ENCODE results near the gene SHQ1.

Gene SHQ1

DNA sequence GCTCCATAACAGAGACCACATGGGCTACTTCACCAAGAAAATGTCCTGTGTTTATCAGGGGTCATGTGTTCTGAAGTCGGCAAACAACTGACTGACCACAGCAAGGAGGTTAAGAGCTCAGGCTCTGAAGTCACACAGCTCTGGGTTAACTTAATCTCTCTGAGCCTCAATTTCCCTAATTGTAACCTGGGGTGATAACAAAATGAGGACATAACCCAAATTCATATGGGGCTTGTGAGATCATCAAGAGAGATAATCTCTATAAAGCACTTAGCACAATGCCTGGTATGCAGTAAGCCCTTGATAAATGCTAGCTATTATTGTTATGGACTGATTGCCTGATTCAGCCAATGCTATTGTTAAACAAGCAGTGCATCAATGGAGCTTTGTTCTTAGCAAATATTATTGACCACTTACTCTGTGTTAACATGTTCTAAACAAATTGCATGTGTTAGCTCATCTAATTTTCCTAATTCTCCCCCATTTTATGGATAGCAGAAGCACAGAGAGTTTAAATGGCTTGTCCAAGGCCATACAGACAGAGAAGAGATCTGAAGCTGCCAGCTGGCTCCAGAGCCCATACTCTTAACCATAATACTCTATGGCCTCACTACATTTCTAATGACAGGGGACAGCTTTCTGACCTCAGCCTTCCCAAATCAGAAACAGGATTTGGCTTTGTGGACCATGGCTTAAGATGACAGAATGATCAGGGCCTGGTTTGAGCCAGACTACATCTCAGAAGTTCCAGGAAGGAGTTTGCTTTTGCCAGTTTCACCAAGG lies 78.3 kb downstream of the SHQ1 start:
- Histone ChIP-seq H3K36me3 (ENCODE audit: insufficient read depth, low read length) (no peaks in the 10 kb centered on the region), H2AFZ (ENCODE audit: low read depth, low read length) (no peak overlapping the region), H3K9me3 (ENCODE audit: low read length) (no peaks in the 10 kb centered on the region), H3K4me3 (ENCODE audit: low read length) (no peak overlapping the region), H3K27me3 (ENCODE audit: insufficient read depth, low read length) (no peaks in the 10 kb centered on the region), H3K4me1 (ENCODE audit: insufficient read depth, low read length) (peaks cover 24% of the 10 kb centered on the region)

DNA sequence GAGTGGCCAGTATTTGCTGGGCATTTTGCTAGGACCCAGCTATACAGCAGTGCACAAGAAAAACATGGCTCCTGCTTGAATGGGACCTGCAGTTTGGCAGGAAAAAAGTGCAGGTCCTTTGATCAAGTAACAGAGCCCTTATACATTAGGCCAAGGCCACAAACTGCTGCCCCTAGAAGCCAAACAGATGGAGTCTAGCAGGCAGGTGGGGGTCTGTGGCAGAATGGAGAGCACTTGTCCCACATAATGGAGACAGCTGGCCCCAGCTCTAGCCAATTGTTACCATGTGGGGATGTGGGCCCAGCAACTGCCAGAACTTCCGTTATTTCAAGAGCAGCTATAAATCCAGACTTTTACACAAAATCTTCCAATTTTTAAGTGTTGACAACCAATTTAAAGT lies 79.3 kb downstream of the SHQ1 start:
- H3K36me3 ChIP-seq (ENCODE audit: insufficient read depth, low read length), result no peaks in the 10 kb centered on the region
- no peak overlapping the region for H2AFZ ChIP-seq (ENCODE audit: low read depth, low read length)
- peaks cover 24% of the 10 kb centered on the region for H3K4me1 ChIP-seq (ENCODE audit: insufficient read depth, low read length)
- no peak overlapping the region for H3K4me3 ChIP-seq (ENCODE audit: low read length)
- H3K27me3 ChIP-seq (ENCODE audit: insufficient read depth, low read length), result no peaks in the 10 kb centered on the region
- H3K9me3 ChIP-seq (ENCODE audit: low read length), result no peaks in the 10 kb centered on the region

DNA sequence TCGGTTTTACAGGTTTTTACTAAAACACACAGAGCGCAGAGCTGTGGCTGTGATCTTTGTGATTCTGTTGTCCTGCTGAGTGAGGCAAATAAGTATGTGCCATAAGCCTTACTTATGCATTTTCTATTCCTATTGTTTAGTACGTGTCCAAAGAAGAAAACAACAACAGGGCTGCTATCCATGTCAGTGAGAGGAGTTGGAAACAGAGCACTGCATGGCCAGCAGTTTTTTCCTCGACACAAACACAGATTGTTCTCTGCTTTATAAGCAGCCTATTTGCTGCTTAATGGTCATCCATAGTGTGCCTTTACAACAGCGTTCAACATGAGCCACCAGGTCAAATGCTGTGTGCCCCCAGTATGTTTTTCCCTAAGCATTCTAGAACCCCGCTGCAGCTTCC lies 79.8 kb downstream of the SHQ1 start:
- H3K36me3 ChIP-seq (ENCODE audit: insufficient read depth, low read length), result no peaks in the 10 kb centered on the region
- H3K27me3 ChIP-seq (ENCODE audit: insufficient read depth, low read length), result no peaks in the 10 kb centered on the region
- no peak overlapping the region for H3K4me3 ChIP-seq (ENCODE audit: low read length)
- H3K9me3 ChIP-seq (ENCODE audit: low read length), result no peaks in the 10 kb centered on the region
- H3K4me1 ChIP-seq (ENCODE audit: insufficient read depth, low read length), result peaks cover 24% of the 10 kb centered on the region
- H2AFZ ChIP-seq (ENCODE audit: low read depth, low read length), result no peak overlapping the region

DNA sequence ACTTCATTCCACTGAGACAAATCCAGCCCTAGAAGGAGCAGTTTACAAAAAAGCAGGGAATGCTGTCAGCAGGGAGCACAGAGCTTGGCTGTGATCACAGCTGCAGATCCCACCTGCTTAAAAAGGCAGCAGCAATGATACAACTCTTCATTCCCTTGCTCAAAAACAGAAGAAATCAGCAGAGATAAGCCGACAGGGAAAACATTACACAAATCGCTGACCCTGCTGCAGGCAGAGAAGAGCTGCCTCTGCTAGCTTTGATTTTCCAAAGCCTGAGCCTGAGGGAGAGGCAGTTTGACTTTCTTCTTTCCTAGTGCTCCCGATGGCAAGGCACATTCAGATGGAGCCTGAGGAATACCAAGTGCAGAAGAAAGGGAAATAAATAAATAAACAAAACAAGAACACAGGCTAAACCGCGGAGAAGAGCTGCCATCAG lies 80.2 kb downstream of the SHQ1 start:
- H3K27me3 ChIP-seq (ENCODE audit: insufficient read depth, low read length), result no peaks in the 10 kb centered on the region
- peaks cover 24% of the 10 kb centered on the region for H3K4me1 ChIP-seq (ENCODE audit: insufficient read depth, low read length)
- no peaks in the 10 kb centered on the region for H3K9me3 ChIP-seq (ENCODE audit: low read length)
- no peak overlapping the region for H2AFZ ChIP-seq (ENCODE audit: low read depth, low read length)
- H3K4me3 ChIP-seq (ENCODE audit: low read length), result no peak overlapping the region
- H3K36me3 ChIP-seq (ENCODE audit: insufficient read depth, low read length), result no peaks in the 10 kb centered on the region

DNA sequence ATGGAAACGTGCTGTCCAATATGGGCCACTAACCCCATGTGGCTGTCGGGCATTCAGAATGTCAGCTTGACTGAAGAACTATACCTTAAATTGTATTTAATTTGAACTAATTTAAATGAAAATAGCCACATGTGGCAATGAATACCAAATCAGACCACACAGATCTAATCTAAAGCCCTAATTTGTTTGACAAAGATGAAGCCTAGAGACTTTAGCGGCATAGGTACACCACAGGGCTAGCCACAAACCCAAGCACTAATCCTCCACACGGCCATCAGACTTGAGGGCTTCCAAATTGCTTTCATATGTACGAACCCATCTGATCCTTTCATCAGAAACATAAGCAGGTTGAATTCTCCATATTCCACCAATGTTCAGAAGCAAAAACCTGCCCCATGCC lies 81.4 kb downstream of the SHQ1 start:
- no peaks in the 10 kb centered on the region for H3K9me3 ChIP-seq (ENCODE audit: low read length)
- peaks cover 24% of the 10 kb centered on the region for H3K4me1 ChIP-seq (ENCODE audit: insufficient read depth, low read length)
- H3K36me3 ChIP-seq (ENCODE audit: insufficient read depth, low read length), result no peaks in the 10 kb centered on the region
- no peak overlapping the region for H2AFZ ChIP-seq (ENCODE audit: low read depth, low read length)
- no peak overlapping the region for H3K4me3 ChIP-seq (ENCODE audit: low read length)
- H3K27me3 ChIP-seq (ENCODE audit: insufficient read depth, low read length), result no peaks in the 10 kb centered on the region

DNA sequence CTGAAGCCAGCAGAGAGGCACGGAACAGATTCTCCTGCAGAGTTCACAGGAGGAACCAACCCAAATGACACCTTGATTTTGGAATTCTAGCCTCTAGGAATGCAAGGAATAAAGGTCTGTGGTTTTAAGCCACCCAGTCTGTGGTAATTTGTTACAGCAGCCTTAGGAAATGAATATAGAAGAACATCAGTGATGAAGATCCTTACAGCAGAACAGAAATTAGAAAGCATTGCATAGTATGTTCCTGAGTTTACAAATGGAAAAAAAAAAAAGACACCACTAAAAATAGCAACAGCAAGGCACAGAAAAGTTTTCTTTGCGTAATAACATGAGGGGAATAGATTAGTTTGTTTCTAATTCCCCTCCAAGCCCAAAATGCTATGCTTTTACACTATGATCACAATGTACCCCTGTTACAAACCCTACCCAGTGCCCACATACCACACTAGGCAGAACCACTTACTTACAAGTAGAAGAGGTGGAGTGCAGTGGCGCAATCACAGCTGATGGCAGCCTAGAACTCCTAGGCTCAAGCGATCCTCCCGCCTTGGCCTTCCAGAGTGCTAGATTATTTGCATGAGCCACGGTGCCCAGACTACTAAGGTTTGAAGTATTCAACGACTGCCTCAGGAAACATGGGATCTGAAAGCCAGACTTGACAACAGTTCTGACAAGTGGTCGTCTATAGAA lies 84.3 kb downstream of the SHQ1 start:
- H2AFZ ChIP-seq (ENCODE audit: low read depth, low read length), result no peak overlapping the region
- H3K9me3 ChIP-seq (ENCODE audit: low read length), result no peaks in the 10 kb centered on the region
- no peaks in the 10 kb centered on the region for H3K27me3 ChIP-seq (ENCODE audit: insufficient read depth, low read length)
- peaks cover 18% of the 10 kb centered on the region for H3K4me1 ChIP-seq (ENCODE audit: insufficient read depth, low read length)
- H3K4me3 ChIP-seq (ENCODE audit: low read length), result no peak overlapping the region
- H3K36me3 ChIP-seq (ENCODE audit: insufficient read depth, low read length), result no peaks in the 10 kb centered on the region

DNA sequence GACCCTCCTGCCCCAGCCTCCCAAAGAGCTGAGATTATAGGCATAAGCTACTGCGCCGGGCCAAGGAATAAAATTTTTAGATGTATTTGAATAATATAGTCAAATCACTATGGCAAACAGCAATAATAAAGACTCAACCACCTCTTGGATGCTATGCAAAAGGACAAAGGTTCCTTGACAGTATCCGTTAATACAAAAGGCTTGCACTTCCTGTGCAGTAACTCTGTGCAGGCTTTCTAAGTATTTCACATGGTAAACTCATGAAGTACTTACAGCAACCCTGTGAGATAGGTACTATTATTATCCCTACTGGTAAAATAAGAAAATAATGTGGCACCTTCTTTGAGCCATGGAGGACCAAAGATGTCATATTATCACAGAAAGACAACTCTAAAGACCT lies 86.8 kb downstream of the SHQ1 start:
- H3K9me3 ChIP-seq (ENCODE audit: low read length), result no peaks in the 10 kb centered on the region
- no peaks in the 10 kb centered on the region for H3K36me3 ChIP-seq (ENCODE audit: insufficient read depth, low read length)
- H3K4me3 ChIP-seq (ENCODE audit: low read length), result no peak overlapping the region
- no peak overlapping the region for H2AFZ ChIP-seq (ENCODE audit: low read depth, low read length)
- no peaks in the 10 kb centered on the region for H3K27me3 ChIP-seq (ENCODE audit: insufficient read depth, low read length)
- no peaks in the 10 kb centered on the region for H3K4me1 ChIP-seq (ENCODE audit: insufficient read depth, low read length)

DNA sequence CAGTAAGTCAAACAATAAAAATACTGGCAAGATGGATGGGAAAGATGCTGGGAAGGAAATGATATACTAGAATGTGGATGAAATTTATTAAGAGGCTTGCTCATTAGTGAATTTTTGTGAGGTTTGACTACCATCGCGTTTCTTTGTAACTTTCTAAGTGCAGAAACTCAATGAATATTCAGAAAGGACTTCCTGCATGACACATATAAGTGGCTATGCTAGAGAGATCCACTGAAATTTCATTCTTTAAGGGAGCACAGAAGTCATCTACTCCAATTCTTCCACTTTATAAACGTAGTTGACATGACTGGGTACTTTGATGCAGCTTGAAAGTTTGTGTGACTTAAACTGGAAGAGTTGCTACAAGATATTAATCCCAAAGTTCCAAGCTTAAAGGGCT lies 88.0 kb downstream of the SHQ1 start:
- Histone ChIP-seq H3K9me3 (ENCODE audit: low read length) (no peaks in the 10 kb centered on the region), H2AFZ (ENCODE audit: low read depth, low read length) (no peak overlapping the region), H3K4me3 (ENCODE audit: low read length) (no peak overlapping the region), H3K4me1 (ENCODE audit: insufficient read depth, low read length) (no peaks in the 10 kb centered on the region), H3K27me3 (ENCODE audit: insufficient read depth, low read length) (no peaks in the 10 kb centered on the region), H3K36me3 (ENCODE audit: insufficient read depth, low read length) (no peaks in the 10 kb centered on the region)

DNA sequence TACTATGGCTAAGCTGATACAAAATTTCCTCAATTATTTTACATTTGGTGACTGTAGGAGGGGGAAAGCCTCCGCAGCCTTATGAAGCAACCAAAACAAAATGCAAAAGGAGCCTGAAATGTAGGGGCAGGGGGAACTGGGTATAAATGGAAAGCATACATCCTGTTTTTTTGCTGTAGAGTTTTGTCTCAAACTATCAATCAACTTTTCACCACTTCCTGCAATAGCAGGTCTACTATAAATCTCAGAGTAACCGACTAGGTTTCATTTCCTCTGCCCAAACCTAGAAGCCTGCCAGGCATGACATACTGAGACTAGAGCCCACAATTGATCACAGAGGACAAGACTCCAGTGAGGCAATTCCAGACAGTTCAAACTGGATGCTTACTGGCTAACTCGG lies 91.3 kb downstream of the SHQ1 start:
- Histone ChIP-seq H3K27me3 (ENCODE audit: insufficient read depth, low read length) (no peaks in the 10 kb centered on the region), H3K9me3 (ENCODE audit: low read length) (no peaks in the 10 kb centered on the region), H3K36me3 (ENCODE audit: insufficient read depth, low read length) (no peaks in the 10 kb centered on the region), H3K4me3 (ENCODE audit: low read length) (no peak overlapping the region), H3K4me1 (ENCODE audit: insufficient read depth, low read length) (no peaks in the 10 kb centered on the region), H2AFZ (ENCODE audit: low read depth, low read length) (no peak overlapping the region)

DNA sequence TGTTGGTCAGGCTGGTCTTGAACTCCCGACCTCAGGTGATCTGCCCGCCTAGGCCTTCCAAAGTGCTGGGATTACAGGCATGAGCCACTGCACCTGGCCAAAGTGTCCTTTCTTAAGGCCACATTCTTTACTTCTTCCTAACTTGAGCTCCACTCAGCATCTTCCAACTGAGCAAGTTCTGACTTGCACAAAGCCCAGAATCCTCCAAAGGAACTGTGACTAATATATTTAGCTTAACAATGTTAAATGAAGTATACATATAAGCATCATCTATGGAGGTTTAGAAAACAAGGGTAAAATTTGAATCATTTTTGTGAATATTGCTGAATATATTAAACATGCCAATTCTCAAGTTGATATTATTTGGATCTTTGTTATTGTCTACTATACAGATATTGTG lies 93.7 kb downstream of the SHQ1 start:
- Histone ChIP-seq H3K27me3 (ENCODE audit: insufficient read depth, low read length) (no peaks in the 10 kb centered on the region), H3K36me3 (ENCODE audit: insufficient read depth, low read length) (no peaks in the 10 kb centered on the region), H3K4me1 (ENCODE audit: insufficient read depth, low read length) (no peaks in the 10 kb centered on the region), H3K4me3 (ENCODE audit: low read length) (no peak overlapping the region), H2AFZ (ENCODE audit: low read depth, low read length) (no peak overlapping the region), H3K9me3 (ENCODE audit: low read length) (no peaks in the 10 kb centered on the region)

DNA sequence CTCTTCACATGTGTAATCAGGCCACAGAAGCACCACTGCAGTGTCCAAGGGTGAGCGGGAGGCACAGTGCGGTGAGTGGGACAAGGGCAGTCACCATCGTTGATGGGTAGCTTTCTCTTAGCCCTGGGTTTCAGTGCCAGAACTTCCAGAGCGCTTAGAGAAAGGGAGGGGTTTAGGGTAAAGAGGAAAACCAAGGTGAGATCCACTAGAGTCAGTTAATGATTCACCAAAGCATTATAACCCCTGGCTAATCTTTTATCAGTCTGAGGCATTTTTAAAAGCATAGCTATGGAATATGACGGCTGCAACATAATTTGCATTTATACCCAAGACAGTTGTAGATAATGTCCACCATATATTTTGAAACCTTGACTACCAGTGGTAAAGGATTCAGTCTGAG lies 94.8 kb downstream of the SHQ1 start:
- no peak overlapping the region for H3K4me3 ChIP-seq (ENCODE audit: low read length)
- no peaks in the 10 kb centered on the region for H3K36me3 ChIP-seq (ENCODE audit: insufficient read depth, low read length)
- H3K4me1 ChIP-seq (ENCODE audit: insufficient read depth, low read length), result no peaks in the 10 kb centered on the region
- H2AFZ ChIP-seq (ENCODE audit: low read depth, low read length), result no peak overlapping the region
- H3K27me3 ChIP-seq (ENCODE audit: insufficient read depth, low read length), result no peaks in the 10 kb centered on the region
- no peaks in the 10 kb centered on the region for H3K9me3 ChIP-seq (ENCODE audit: low read length)

DNA sequence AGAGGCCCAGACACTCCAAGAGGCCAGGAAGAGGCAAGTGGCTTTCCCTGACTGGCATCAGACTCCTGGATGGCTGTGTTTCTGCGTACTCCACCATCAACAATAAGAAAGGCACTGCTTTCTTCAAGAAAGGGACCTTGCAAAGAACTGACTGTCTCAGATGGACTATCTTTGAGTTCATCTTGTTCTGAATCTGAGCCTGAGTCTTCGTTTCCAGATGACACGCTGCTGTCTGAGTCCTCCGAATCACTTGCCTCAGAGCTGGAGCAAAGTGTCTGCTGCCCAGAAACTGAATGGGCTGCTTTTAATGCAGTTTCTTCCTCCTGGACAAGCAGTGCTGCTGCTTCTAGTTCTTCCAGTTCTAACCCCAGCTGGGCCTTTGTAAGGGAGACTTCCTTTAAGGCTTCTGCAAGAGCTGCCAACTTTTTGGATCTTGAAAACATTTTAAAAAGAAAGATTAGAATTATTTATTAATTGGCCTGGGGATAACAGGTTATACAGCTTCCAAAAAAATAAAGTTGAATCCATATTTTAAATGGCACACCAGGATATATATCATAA lies 97.8 kb downstream of the SHQ1 start:
- H3K9me3 ChIP-seq (ENCODE audit: low read length), result no peaks in the 10 kb centered on the region
- H3K27me3 ChIP-seq (ENCODE audit: insufficient read depth, low read length), result no peaks in the 10 kb centered on the region
- no peak overlapping the region for H3K4me3 ChIP-seq (ENCODE audit: low read length)
- H2AFZ ChIP-seq (ENCODE audit: low read depth, low read length), result no peak overlapping the region
- H3K4me1 ChIP-seq (ENCODE audit: insufficient read depth, low read length), result no peaks in the 10 kb centered on the region
- H3K36me3 ChIP-seq (ENCODE audit: insufficient read depth, low read length), result no peaks in the 10 kb centered on the region

DNA sequence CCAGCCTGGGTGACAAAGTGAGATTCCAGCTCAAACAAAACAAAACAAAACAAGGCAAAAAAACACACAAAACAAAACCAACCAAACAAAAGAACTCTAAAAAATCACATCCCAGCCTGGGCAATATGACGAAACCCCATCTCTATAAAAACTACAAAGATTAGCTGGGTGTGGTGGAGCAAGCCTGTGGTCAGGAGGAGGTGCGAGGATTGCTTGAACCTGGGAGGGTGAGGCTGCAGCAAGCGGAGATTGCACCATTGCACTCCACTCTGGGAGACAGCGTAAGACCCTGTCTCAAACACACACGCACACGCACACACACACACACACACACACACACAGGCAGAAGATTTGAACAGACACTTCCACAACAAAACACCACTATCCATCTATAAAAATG lies 99.6 kb downstream of the SHQ1 start:
- Histone ChIP-seq H3K4me1 (ENCODE audit: insufficient read depth, low read length) (no peaks in the 10 kb centered on the region), H2AFZ (ENCODE audit: low read depth, low read length) (no peak overlapping the region), H3K4me3 (ENCODE audit: low read length) (no peak overlapping the region), H3K9me3 (ENCODE audit: low read length) (no peaks in the 10 kb centered on the region), H3K36me3 (ENCODE audit: insufficient read depth, low read length) (no peaks in the 10 kb centered on the region), H3K27me3 (ENCODE audit: insufficient read depth, low read length) (no peaks in the 10 kb centered on the region)

Measured in neuron (in vitro differentiated cells).